ENCODE measurements around the gene TGM2.

DNA sequence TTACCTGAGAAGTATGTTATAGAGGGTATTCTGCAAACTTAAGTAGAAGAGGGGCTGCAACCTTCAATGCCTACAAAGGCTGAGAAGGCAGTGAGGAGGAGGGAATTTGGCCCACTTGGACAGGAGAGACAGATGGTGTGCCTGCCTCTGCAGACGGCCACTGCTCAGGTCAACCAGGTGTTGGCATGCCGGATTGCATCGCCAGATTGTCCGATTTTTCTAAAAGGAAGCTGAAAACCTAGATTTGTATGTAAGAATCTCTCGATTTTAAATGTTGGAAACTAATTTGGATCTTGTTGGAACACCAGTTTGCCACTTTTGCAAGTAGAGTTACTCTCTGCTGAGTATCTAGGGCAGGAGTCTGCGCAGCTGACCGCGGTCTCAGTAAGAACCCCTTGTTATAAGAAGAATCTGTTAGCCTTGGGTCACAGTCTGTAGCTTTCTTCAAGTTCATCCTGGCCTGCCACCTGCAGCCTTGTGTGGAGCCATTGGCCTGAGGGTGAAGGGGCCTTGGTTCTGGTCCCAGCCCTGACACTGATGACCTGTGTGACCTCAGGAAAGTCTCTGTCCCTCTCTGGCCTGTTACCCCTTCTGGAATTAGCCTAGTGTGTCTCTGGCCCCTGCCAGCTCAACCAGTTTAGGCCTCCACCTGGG, 54.4 kb downstream of the TGM2 start:
- no peak for TF ChIP-seq POLR2AphosphoS5 (IDR thresholded peaks at IDR 0.05)
- TF ChIP-seq, protein P1, sequence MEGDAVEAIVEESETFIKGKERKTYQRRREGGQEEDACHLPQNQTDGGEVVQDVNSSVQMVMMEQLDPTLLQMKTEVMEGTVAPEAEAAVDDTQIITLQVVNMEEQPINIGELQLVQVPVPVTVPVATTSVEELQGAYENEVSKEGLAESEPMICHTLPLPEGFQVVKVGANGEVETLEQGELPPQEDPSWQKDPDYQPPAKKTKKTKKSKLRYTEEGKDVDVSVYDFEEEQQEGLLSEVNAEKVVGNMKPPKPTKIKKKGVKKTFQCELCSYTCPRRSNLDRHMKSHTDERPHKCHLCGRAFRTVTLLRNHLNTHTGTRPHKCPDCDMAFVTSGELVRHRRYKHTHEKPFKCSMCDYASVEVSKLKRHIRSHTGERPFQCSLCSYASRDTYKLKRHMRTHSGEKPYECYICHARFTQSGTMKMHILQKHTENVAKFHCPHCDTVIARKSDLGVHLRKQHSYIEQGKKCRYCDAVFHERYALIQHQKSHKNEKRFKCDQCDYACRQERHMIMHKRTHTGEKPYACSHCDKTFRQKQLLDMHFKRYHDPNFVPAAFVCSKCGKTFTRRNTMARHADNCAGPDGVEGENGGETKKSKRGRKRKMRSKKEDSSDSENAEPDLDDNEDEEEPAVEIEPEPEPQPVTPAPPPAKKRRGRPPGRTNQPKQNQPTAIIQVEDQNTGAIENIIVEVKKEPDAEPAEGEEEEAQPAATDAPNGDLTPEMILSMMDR (IDR thresholded peaks at IDR 0.05), result no peak
